Measurements from ENCODE around the gene PFDN1.
A peak's percentile ranks its signal among the peaks of the same experiment; 100 is the strongest.
"Not testable (repeated sequence)": the region's sequence is repeated elsewhere in the genome, so short reads cannot be mapped to it uniquely, and the experiment has no call there.

PFDN1 gene

GRCh38 chr5:140302786-140303639, at the start of gene PFDN1:
PFDN1 (minus strand) TSS chr5:140303101; CDS start chr5:140303073, 28 bp downstream.
- Mint-ChIP-seq H3K4me3 (peak within 1 kb of the TSS; percentile 97), H3K4me1 (ENCODE audit: low read depth) (peaks cover 40% of the 10 kb centered on the region), H3K36me3 (ENCODE audit: low read depth) (peaks cover 16% of the 10 kb centered on the region), H3K27me3 (peaks cover 6% of the 10 kb centered on the region), H3K9me3 (no peaks in the 10 kb centered on the region), H3K27ac (peak within 1 kb of the TSS; percentile 95)

- no peaks in the 10 kb centered on the region for H3K9me3 Mint-ChIP-seq
- no peak overlapping the region for H3K4me3 Mint-ChIP-seq
- H3K27ac Mint-ChIP-seq, result no peak overlapping the region
- H3K36me3 Mint-ChIP-seq (ENCODE audit: low read depth), result no peaks in the 10 kb centered on the region
- peaks cover 15% of the 10 kb centered on the region for H3K4me1 Mint-ChIP-seq (ENCODE audit: low read depth)
- H3K27me3 Mint-ChIP-seq, result peaks cover 10% of the 10 kb centered on the region
Measured at GRCh38 chr5:140351609-140352334, 48.9 kb upstream of the PFDN1 start.

GRCh38 chr5:140349244-140349643, 46.3 kb upstream of the PFDN1 start:
- Mint-ChIP-seq H3K9me3 (no peaks in the 10 kb centered on the region), H3K36me3 (ENCODE audit: low read depth) (peaks cover under 1% of the 10 kb centered on the region), H3K27me3 (peaks cover 10% of the 10 kb centered on the region), H3K4me1 (ENCODE audit: low read depth) (peaks cover 29% of the 10 kb centered on the region), H3K4me3 (no peak overlapping the region), H3K27ac (no peak overlapping the region)

GRCh38 chr5:140348104-140348503, 45.2 kb upstream of the PFDN1 start:
- H3K27ac Mint-ChIP-seq, result no peak overlapping the region
- peaks cover 4% of the 10 kb centered on the region for H3K36me3 Mint-ChIP-seq (ENCODE audit: low read depth)
- H3K9me3 Mint-ChIP-seq, result no peaks in the 10 kb centered on the region
- H3K4me1 Mint-ChIP-seq (ENCODE audit: low read depth), result peaks cover 40% of the 10 kb centered on the region
- H3K4me3 Mint-ChIP-seq, result no peak overlapping the region
- H3K27me3 Mint-ChIP-seq, result peaks cover 10% of the 10 kb centered on the region

GRCh38 chr5:140347360-140347759, 44.5 kb upstream of the PFDN1 start:
- no peak overlapping the region for H3K27ac Mint-ChIP-seq
- H3K4me3 Mint-ChIP-seq, result peak overlapping the region; percentile 76
- no peaks in the 10 kb centered on the region for H3K9me3 Mint-ChIP-seq
- H3K36me3 Mint-ChIP-seq (ENCODE audit: low read depth), result peaks cover 8% of the 10 kb centered on the region
- H3K27me3 Mint-ChIP-seq, result peaks cover 10% of the 10 kb centered on the region
- peaks cover 48% of the 10 kb centered on the region for H3K4me1 Mint-ChIP-seq (ENCODE audit: low read depth)

- Mint-ChIP-seq H3K4me3 (peak within 1 kb of the TSS; percentile 81), H3K27me3 (peaks cover 7% of the 10 kb centered on the region), H3K9me3 (no peaks in the 10 kb centered on the region), H3K4me1 (ENCODE audit: low read depth) (peaks cover 54% of the 10 kb centered on the region), H3K27ac (no peak within 1 kb of the TSS), H3K36me3 (ENCODE audit: low read depth) (peaks cover 8% of the 10 kb centered on the region)
Measured at GRCh38 chr5:140346348-140347221, 43.7 kb upstream of the PFDN1 start, which contains the start of gene HBEGF. HBEGF (minus strand) TSS chr5:140346603; CDS start chr5:140346328, 275 bp downstream.

GRCh38 chr5:140345919-140346347, 43.0 kb upstream of the PFDN1 start:
- H3K4me3 Mint-ChIP-seq, result peak overlapping the region; percentile 81
- H3K4me1 Mint-ChIP-seq (ENCODE audit: low read depth), result peaks cover 58% of the 10 kb centered on the region
- no peaks in the 10 kb centered on the region for H3K9me3 Mint-ChIP-seq
- no peak overlapping the region for H3K27ac Mint-ChIP-seq
- peaks cover 5% of the 10 kb centered on the region for H3K27me3 Mint-ChIP-seq
- H3K36me3 Mint-ChIP-seq (ENCODE audit: low read depth), result peaks cover 8% of the 10 kb centered on the region

GRCh38 chr5:140344683-140345423, 42.0 kb upstream of the PFDN1 start:
- peaks cover 12% of the 10 kb centered on the region for H3K36me3 Mint-ChIP-seq (ENCODE audit: low read depth)
- H3K4me1 Mint-ChIP-seq (ENCODE audit: low read depth), result peaks cover 64% of the 10 kb centered on the region
- H3K27ac Mint-ChIP-seq, result no peak overlapping the region
- no peaks in the 10 kb centered on the region for H3K9me3 Mint-ChIP-seq
- peaks cover 5% of the 10 kb centered on the region for H3K27me3 Mint-ChIP-seq
- H3K4me3 Mint-ChIP-seq, result peak overlapping the region; percentile 81

- H3K9me3 Mint-ChIP-seq, H3K27ac Mint-ChIP-seq, H3K27me3 Mint-ChIP-seq: not testable (repeated sequence)
- peak overlapping the region; percentile 81 for H3K4me3 Mint-ChIP-seq
- H3K36me3 Mint-ChIP-seq (ENCODE audit: low read depth), result peaks cover 12% of the 10 kb centered on the region
- peaks cover 64% of the 10 kb centered on the region for H3K4me1 Mint-ChIP-seq (ENCODE audit: low read depth)
Measured at GRCh38 chr5:140343849-140344248, 40.9 kb upstream of the PFDN1 start.

- Mint-ChIP-seq H3K9me3 (no peaks in the 10 kb centered on the region), H3K36me3 (ENCODE audit: low read depth) (peaks cover 12% of the 10 kb centered on the region), H3K27ac (peak overlapping the region; percentile 96), H3K4me1 (ENCODE audit: low read depth) (peaks cover 64% of the 10 kb centered on the region), H3K27me3 (peaks cover 5% of the 10 kb centered on the region), H3K4me3 (peak overlapping the region; percentile 84)
Measured at GRCh38 chr5:140342896-140343295, 40.0 kb upstream of the PFDN1 start.

- no peaks in the 10 kb centered on the region for H3K9me3 Mint-ChIP-seq
- peaks cover 63% of the 10 kb centered on the region for H3K4me1 Mint-ChIP-seq (ENCODE audit: low read depth)
- H3K36me3 Mint-ChIP-seq (ENCODE audit: low read depth), result peaks cover 12% of the 10 kb centered on the region
- H3K4me3 Mint-ChIP-seq, result peak overlapping the region; percentile 84
- peaks cover 2% of the 10 kb centered on the region for H3K27me3 Mint-ChIP-seq
- H3K27ac Mint-ChIP-seq, result peak overlapping the region; percentile 96
Measured at GRCh38 chr5:140342287-140342686, 39.4 kb upstream of the PFDN1 start.

GRCh38 chr5:140341591-140341990, 38.7 kb upstream of the PFDN1 start:
- no peaks in the 10 kb centered on the region for H3K27me3 Mint-ChIP-seq
- peak overlapping the region; percentile 96 for H3K27ac Mint-ChIP-seq
- H3K4me1 Mint-ChIP-seq (ENCODE audit: low read depth), result peaks cover 56% of the 10 kb centered on the region
- H3K36me3 Mint-ChIP-seq (ENCODE audit: low read depth), result peaks cover 12% of the 10 kb centered on the region
- no peaks in the 10 kb centered on the region for H3K9me3 Mint-ChIP-seq
- peak overlapping the region; percentile 84 for H3K4me3 Mint-ChIP-seq

- Mint-ChIP-seq H3K27me3 (no peaks in the 10 kb centered on the region), H3K4me3 (no peak overlapping the region), H3K27ac (no peak overlapping the region), H3K9me3 (no peaks in the 10 kb centered on the region), H3K4me1 (ENCODE audit: low read depth) (peaks cover 54% of the 10 kb centered on the region), H3K36me3 (ENCODE audit: low read depth) (peaks cover 12% of the 10 kb centered on the region)
Measured at GRCh38 chr5:140340605-140341121, 37.8 kb upstream of the PFDN1 start.

GRCh38 chr5:140339636-140340035, 36.7 kb upstream of the PFDN1 start:
- H3K4me1 Mint-ChIP-seq (ENCODE audit: low read depth), result peaks cover 47% of the 10 kb centered on the region
- peaks cover 12% of the 10 kb centered on the region for H3K36me3 Mint-ChIP-seq (ENCODE audit: low read depth)
- H3K27me3 Mint-ChIP-seq, result no peaks in the 10 kb centered on the region
- no peaks in the 10 kb centered on the region for H3K9me3 Mint-ChIP-seq
- H3K4me3 Mint-ChIP-seq, result no peak overlapping the region
- no peak overlapping the region for H3K27ac Mint-ChIP-seq

All from stimulated activated naive CD8-positive, alpha-beta T cell treated with anti-CD3 and anti-CD28 coated beads, Interleukin-15, Interleukin-2, amounts not matched to agents 100 ng/mL and 50 ng/mL, for 24 hours (primary cell).